NCI-H2171 (cell line): ENCODE results near the gene ZDHHC19.
"Not testable (repeated sequence)": the region's sequence is repeated elsewhere in the genome, so short reads cannot be mapped to it uniquely, and the experiment has no call there.

ENCODE experiments used
- DNase-seq: peaks from one replicate; lab custom pipeline; 2025; lab: John Stamatoyannopoulos, UW

Gene ZDHHC19

GRCh38 chr3:196177967-196178366, 33.2 kb downstream of the ZDHHC19 start:
- no peak for DNase-seq

- no peak for DNase-seq
Observed at GRCh38 chr3:196177567-196177966, 33.6 kb downstream of the ZDHHC19 start.

GRCh38 chr3:196175722-196176121, 35.5 kb downstream of the ZDHHC19 start:
- no peak for DNase-seq

GRCh38 chr3:196175116-196175625, 36.0 kb downstream of the ZDHHC19 start:
- no peak for DNase-seq

GRCh38 chr3:196174652-196175051, 36.5 kb downstream of the ZDHHC19 start:
- no peak for DNase-seq

GRCh38 chr3:196170296-196170695, 40.9 kb downstream of the ZDHHC19 start:
- DNase-seq, result not testable (repeated sequence)

- DNase-seq, result no peak
Observed at GRCh38 chr3:196169836-196170240, 41.4 kb downstream of the ZDHHC19 start.

- DNase-seq, result peak; percentile 72
Observed at GRCh38 chr3:196168808-196169391, 42.3 kb downstream of the ZDHHC19 start.

- no peak for DNase-seq
Observed at GRCh38 chr3:196166741-196167140, 44.5 kb downstream of the ZDHHC19 start.

GRCh38 chr3:196165850-196166249, 45.4 kb downstream of the ZDHHC19 start:
- DNase-seq, result no peak

- DNase-seq, result not testable (repeated sequence)
Observed at GRCh38 chr3:196165006-196165575, 46.1 kb downstream of the ZDHHC19 start.

- DNase-seq, result no peak
Observed at GRCh38 chr3:196164576-196164975, 46.6 kb downstream of the ZDHHC19 start.

GRCh38 chr3:196163666-196164493, 47.3 kb downstream of the ZDHHC19 start:
- no peak for DNase-seq

GRCh38 chr3:196163212-196163611, 48.0 kb downstream of the ZDHHC19 start:
- DNase-seq, result no peak

- no peak for DNase-seq
Observed at GRCh38 chr3:196162679-196163078, 48.5 kb downstream of the ZDHHC19 start.

- DNase-seq, result no peak
Observed at GRCh38 chr3:196159952-196160804, 51.0 kb downstream of the ZDHHC19 start.

GRCh38 chr3:196159526-196159925, 51.7 kb downstream of the ZDHHC19 start:
- DNase-seq, result no peak

GRCh38 chr3:196156160-196156559, 55.0 kb downstream of the ZDHHC19 start:
- no peak for DNase-seq

GRCh38 chr3:196150481-196150880, 60.7 kb downstream of the ZDHHC19 start:
- DNase-seq, result no peak

GRCh38 chr3:196149831-196150301, 61.3 kb downstream of the ZDHHC19 start:
- DNase-seq, result no peak

- DNase-seq, result no peak
Observed at GRCh38 chr3:196149375-196149774, 61.8 kb downstream of the ZDHHC19 start.
